ENCODE data around the gene SMAGP.

Gene SMAGP

GRCh38 chr12:51199366-51199945, 70.8 kb downstream of the SMAGP start:
- in situ Hi-C loops (cut with MboI; ENCODE audit: low sequenced_read_pairs) = no loop called here

GRCh38 chr12:51198568-51199365, 71.4 kb downstream of the SMAGP start:
- in situ Hi-C loops (cut with MboI; ENCODE audit: low sequenced_read_pairs) = no loop called here

- in situ Hi-C loops (cut with MboI; ENCODE audit: low sequenced_read_pairs) = no loop called here
Measured at GRCh38 chr12:51197736-51198567, 72.3 kb downstream of the SMAGP start.

DNA sequence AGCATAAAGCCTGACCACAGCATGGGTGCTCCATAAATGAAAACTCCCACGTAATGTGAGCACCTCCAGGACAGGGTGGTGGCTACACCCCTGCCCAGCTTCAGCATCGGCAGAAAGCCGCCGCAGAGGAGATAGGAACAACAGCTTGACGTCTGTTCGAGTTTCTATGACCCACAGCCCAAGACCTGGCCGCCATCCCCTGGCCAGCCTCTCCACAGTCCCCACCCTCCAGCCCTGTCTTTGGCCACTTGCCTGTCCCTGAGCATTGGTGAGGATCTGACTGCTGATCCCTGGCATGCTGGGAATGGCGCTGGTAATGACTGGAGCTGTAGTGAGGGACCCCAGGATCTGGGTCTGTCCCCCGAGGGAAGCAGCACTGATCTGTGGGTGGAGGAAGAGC, 73.7 kb downstream of the SMAGP start:
- in situ Hi-C loops (cut with MboI; ENCODE audit: low sequenced_read_pairs) = no loop called here

- in situ Hi-C loops (cut with MboI; ENCODE audit: low sequenced_read_pairs) = no loop called here
Measured at GRCh38 chr12:51195841-51196240, 74.4 kb downstream of the SMAGP start.

Data from HL-60/S4 treated with retinoic acid at 250 ng/mL for 4 days and 3 days (cell line).